Measurements from ENCODE around the gene DCAF4L1. TPM values are rescaled to one million over a fixed set of nuclear protein-coding genes. Genes with fewer than 3 reads are reported as not detected.

DCAF4L1 gene
- total RNA-seq, 3 donors from 2014 or later (not counting 1 experiment from before 2014, with no cell fraction given): 0.16 to 0.48 (median 0.32) TPM

DNA sequence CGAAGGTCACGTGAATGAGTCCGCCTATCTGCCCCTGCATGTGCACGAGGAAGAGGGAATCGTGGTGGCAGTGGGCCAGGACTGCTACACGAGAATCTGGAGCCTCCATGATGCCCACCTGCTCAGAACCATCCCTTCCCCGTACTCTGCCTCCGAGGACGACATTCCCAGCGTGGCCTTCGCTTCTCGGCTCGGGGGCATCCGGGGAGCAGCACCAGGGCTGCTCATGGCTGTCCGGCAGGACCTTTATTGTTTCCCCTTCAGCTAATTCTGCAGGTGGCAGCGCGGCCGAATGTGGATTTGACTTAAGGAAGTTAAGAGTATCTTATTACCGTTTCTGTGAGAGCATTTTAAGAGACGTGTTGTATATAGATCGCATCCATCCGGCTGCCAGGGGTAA, 1.2 kb downstream of the DCAF4L1 start:
- WGBS (ENCODE audit: insufficient coverage): 95% methylated on average over 22 of the region's 22 CpGs

DNA sequence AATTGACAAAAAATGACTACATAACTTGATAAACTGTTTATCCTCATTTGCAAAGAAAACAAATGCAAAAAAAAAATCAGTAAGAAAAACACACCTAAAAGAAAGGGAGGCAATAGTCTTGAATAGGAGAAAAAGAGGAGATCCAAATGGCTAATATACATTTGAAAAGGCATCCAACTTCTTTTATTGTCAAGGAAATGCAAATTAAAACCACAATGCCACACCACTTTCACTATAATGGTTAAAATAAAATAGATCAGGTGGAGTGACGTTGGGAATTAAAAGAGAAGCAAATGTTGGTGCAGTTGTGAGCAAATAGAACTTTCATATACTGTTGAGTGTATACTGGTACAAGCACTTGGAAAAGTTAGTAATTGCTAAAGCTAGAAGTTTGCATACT, 3.6 kb downstream of the DCAF4L1 start:
- intact Hi-C loops (cut with micrococcal nuclease): no loop called here
- Mint-ChIP-seq H3K36me3 (no peaks in the 10 kb centered on the region), H3K27ac (no peak overlapping the region), H3K9me3 (no peaks in the 10 kb centered on the region), H3K4me3 (no peak overlapping the region), H3K27me3 (ENCODE audit: low read depth in 2 of 2) (peaks cover 13 to 17% of the 10 kb centered on the region in 2 donors), H3K4me1 (peaks cover 8% of the 10 kb centered on the region in 2 donors)
- ATAC-seq (no peak), DNase-seq (no peak)
- TF ChIP-seq, protein P1, sequence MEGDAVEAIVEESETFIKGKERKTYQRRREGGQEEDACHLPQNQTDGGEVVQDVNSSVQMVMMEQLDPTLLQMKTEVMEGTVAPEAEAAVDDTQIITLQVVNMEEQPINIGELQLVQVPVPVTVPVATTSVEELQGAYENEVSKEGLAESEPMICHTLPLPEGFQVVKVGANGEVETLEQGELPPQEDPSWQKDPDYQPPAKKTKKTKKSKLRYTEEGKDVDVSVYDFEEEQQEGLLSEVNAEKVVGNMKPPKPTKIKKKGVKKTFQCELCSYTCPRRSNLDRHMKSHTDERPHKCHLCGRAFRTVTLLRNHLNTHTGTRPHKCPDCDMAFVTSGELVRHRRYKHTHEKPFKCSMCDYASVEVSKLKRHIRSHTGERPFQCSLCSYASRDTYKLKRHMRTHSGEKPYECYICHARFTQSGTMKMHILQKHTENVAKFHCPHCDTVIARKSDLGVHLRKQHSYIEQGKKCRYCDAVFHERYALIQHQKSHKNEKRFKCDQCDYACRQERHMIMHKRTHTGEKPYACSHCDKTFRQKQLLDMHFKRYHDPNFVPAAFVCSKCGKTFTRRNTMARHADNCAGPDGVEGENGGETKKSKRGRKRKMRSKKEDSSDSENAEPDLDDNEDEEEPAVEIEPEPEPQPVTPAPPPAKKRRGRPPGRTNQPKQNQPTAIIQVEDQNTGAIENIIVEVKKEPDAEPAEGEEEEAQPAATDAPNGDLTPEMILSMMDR (IDR thresholded peaks at IDR 0.05): no peak
- no CpG with 5 or more reads among the region's 1 CpG for WGBS (ENCODE audit: insufficient coverage)
- Histone ChIP-seq H3K27ac (ENCODE audit: low read length) (no peak overlapping the region), H3K4me3 (ENCODE audit: low read length) (no peak overlapping the region), H3K9me3 (ENCODE audit: control insufficient read depth, insufficient read depth, low read length) (no peaks in the 10 kb centered on the region), H3K4me1 (ENCODE audit: control insufficient read depth, insufficient read depth, low read length) (peaks cover 6% of the 10 kb centered on the region), H3K36me3 (ENCODE audit: control insufficient read depth, insufficient read depth, low read length) (no peaks in the 10 kb centered on the region), H3K27me3 (ENCODE audit: control insufficient read depth, insufficient read depth, low read length) (no peaks in the 10 kb centered on the region)

More for the DNA sequence above, 1.2 kb downstream of the DCAF4L1 start:
- H3K27ac ChIP-seq (ENCODE audit: low read length): no peak overlapping the region
- no peaks in the 10 kb centered on the region for H3K4me1 ChIP-seq (ENCODE audit: control insufficient read depth, insufficient read depth, low read length)
- intact Hi-C loops (cut with micrococcal nuclease): no loop called here
- DNase-seq: no peak
- H3K4me3 ChIP-seq (ENCODE audit: low read length): no peak overlapping the region
- TF ChIP-seq, protein P1 (IDR thresholded peaks at IDR 0.05): no peak
- Mint-ChIP-seq H3K4me3 (no peak overlapping the region), H3K9me3 (no peaks in the 10 kb centered on the region), H3K36me3 (no peaks in the 10 kb centered on the region), H3K27me3 (ENCODE audit: low read depth in 2 of 2) (peaks cover 19 to 24% of the 10 kb centered on the region in 2 donors), H3K4me1 (no peaks in the 10 kb centered on the region), H3K27ac (no peak overlapping the region)
- H3K9me3 ChIP-seq (ENCODE audit: control insufficient read depth, insufficient read depth, low read length): no peaks in the 10 kb centered on the region
- H3K36me3 ChIP-seq (ENCODE audit: control insufficient read depth, insufficient read depth, low read length): no peaks in the 10 kb centered on the region
- ATAC-seq: no peak
- H3K27me3 ChIP-seq (ENCODE audit: control insufficient read depth, insufficient read depth, low read length): no peaks in the 10 kb centered on the region

DNA sequence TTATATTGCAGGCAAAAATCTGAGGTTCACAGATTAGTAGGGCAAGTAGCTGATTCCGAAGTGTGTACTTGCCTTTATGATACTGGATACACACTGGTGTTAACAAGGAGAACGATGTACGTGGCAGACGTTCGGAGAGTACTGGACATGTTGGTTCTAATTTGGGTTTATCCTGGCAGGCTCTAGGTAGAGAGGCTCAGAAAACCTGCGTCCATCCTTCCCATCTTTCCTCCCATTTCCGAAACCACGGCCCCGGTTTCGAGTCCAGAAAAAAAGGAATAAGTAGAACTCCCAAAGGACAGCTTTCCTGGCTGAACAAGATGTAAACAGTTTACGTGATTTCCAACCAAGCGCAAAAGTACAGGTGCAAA, 8.4 kb downstream of the DCAF4L1 start:
- intact Hi-C loops (cut with micrococcal nuclease): loop anchor here (2.0 kb wide), 1 partner anchor 51 kb away; no protein-coding TSS in a partner anchor
- TF ChIP-seq, protein P1 (IDR thresholded peaks at IDR 0.05): no peak
- no peaks in the 10 kb centered on the region for H3K9me3 ChIP-seq (ENCODE audit: control insufficient read depth, insufficient read depth, low read length)
- peaks cover 16% of the 10 kb centered on the region for H3K4me1 ChIP-seq (ENCODE audit: control insufficient read depth, insufficient read depth, low read length)
- DNase-seq (no peak), ATAC-seq (peak in 2 of 3 donors; percentile 7 to 20)
- peak overlapping the region; percentile 86 for H3K27ac ChIP-seq (ENCODE audit: low read length)
- no peaks in the 10 kb centered on the region for H3K36me3 ChIP-seq (ENCODE audit: control insufficient read depth, insufficient read depth, low read length)
- WGBS (ENCODE audit: insufficient coverage): 3% methylated on average over 12 of the region's 12 CpGs
- no peaks in the 10 kb centered on the region for H3K9me3 Mint-ChIP-seq
- H3K27me3 ChIP-seq (ENCODE audit: control insufficient read depth, insufficient read depth, low read length): no peaks in the 10 kb centered on the region
- H3K27me3 Mint-ChIP-seq (ENCODE audit: low read depth in 2 of 2): peaks cover 0 to 5% of the 10 kb centered on the region in 2 donors
- peak overlapping the region; percentile 98 for H3K4me3 Mint-ChIP-seq
- H3K27ac Mint-ChIP-seq: peak overlapping the region; percentile 97 to 98
- H3K4me3 ChIP-seq (ENCODE audit: low read length): peak overlapping the region; percentile 88
- H3K36me3 Mint-ChIP-seq: no peaks in the 10 kb centered on the region
- peaks cover 18 to 19% of the 10 kb centered on the region in 2 donors for H3K4me1 Mint-ChIP-seq

All from natural killer cell (primary cell).